Neuronal stem cell (in vitro differentiated cells): Measurements from ENCODE around the gene EML1.

ENCODE experiments used
- DNase-seq: peaks from one replicate; pipeline ENCODE4 v3.0.0-alpha.2; 2013; ENCODE audit warnings: low spot score
- H2AFZ ChIP-seq: one replicate; pipeline ENCODE4 v1.6.1; 2013; ENCODE audit warnings: mild to moderate bottlenecking, low read length, inconsistent platforms
- H2AK5ac ChIP-seq: 2 replicates; pipeline ENCODE4 v1.6.1; 2013; ENCODE audit warnings: low read depth, mild to moderate bottlenecking, inconsistent platforms, low read length, moderate library complexity, mixed read lengths
- H2BK120ac ChIP-seq: 2 replicates; pipeline ENCODE4 v1.6.1; 2013; ENCODE audit warnings: low read depth, mild to moderate bottlenecking, inconsistent platforms, low read length, moderate library complexity, mixed read lengths
- H2BK12ac ChIP-seq: one replicate; pipeline ENCODE4 v1.6.1; 2013; ENCODE audit warnings: low read length, inconsistent platforms
- H2BK15ac ChIP-seq: 2 replicates; pipeline ENCODE4 v1.6.1; 2013; ENCODE audit warnings: mild to moderate bottlenecking, low read length, inconsistent platforms, mixed read lengths
- H2BK5ac ChIP-seq: one replicate; pipeline ENCODE4 v1.6.1; 2013; ENCODE audit warnings: inconsistent platforms, mild to moderate bottlenecking, low read length, moderate library complexity
- H3K14ac ChIP-seq: one replicate; pipeline ENCODE4 v1.6.1; 2013; ENCODE audit warnings: low read length, inconsistent platforms
- H3K18ac ChIP-seq: 2 replicates; pipeline ENCODE4 v1.6.1; 2013; ENCODE audit warnings: low read length, inconsistent platforms
- H3K23ac ChIP-seq: 2 replicates; pipeline ENCODE4 v1.6.1; 2013; ENCODE audit warnings: low read depth, mild to moderate bottlenecking, mixed read lengths, low read length, inconsistent platforms; ENCODE audit not compliant: poor library complexity
- H3K27ac ChIP-seq: replicated peaks from 3 replicates; pipeline ENCODE4 v1.5.1; 2013; ENCODE audit warnings: low read length, inconsistent platforms
- H3K27me3 ChIP-seq, 3 experiments: 2 replicates each; pipeline ENCODE4 v1.6.1; 2013; ENCODE audit warnings: low read length in 3 of 3, mild to moderate bottlenecking in 2 of 3, inconsistent platforms in 1 of 3, low read depth in 1 of 3, mixed read lengths in 1 of 3, moderate library complexity in 1 of 3; ENCODE audit not compliant: control insufficient read depth in 3 of 3, insufficient read depth in 3 of 3
- H3K36me3 ChIP-seq, 2 donors: replicated peaks in 1 of 2; 2 replicates each; pipeline ENCODE4 v1.6.1; 2013; ENCODE audit warnings: low read length in 2 of 2; ENCODE audit not compliant: control insufficient read depth in 2 of 2, insufficient read depth in 2 of 2
- H3K4ac ChIP-seq: 2 replicates; pipeline ENCODE4 v1.6.1; 2013; ENCODE audit warnings: inconsistent platforms, mild to moderate bottlenecking, low read length, moderate library complexity
- H3K4me1 ChIP-seq, 2 donors: 1 replicate in 1 of 2; 2 replicates in 1 of 2; pipeline ENCODE4 v1.6.1; 2013; ENCODE audit warnings: low read length in 2 of 2, low read depth in 1 of 2; ENCODE audit not compliant: control insufficient read depth in 2 of 2, insufficient read depth in 1 of 2
- H3K4me2 ChIP-seq: one replicate; pipeline ENCODE4 v1.6.1; 2013; ENCODE audit warnings: mild to moderate bottlenecking, low read length, inconsistent platforms; ENCODE audit not compliant: insufficient read depth, poor library complexity, severe bottlenecking
- H3K4me3 ChIP-seq, 2 donors: 2 replicates each; pipeline ENCODE4 v1.5.1; 2013; ENCODE audit warnings: low read length in 2 of 2, mild to moderate bottlenecking in 2 of 2, inconsistent platforms in 1 of 2, moderate library complexity in 1 of 2
- H3K79me1 ChIP-seq: one replicate; pipeline ENCODE4 v1.6.1; 2013; ENCODE audit warnings: low read depth, mild to moderate bottlenecking, inconsistent platforms, low read length, moderate library complexity
- H3K9ac ChIP-seq: one replicate; pipeline ENCODE4 v1.6.1; 2013; ENCODE audit warnings: mild to moderate bottlenecking, low read depth, low read length, inconsistent platforms; ENCODE audit not compliant: poor library complexity
- H3K9me3 ChIP-seq, 2 donors: replicated peaks in 1 of 2; 2 replicates each; pipeline versions ENCODE3 to v1.6.1; 2013; ENCODE audit warnings: low read length in 2 of 2, mild to moderate bottlenecking in 2 of 2, inconsistent platforms in 1 of 2, low read depth in 1 of 2, mixed read lengths in 1 of 2, moderate library complexity in 1 of 2; ENCODE audit not compliant: control insufficient read depth in 2 of 2, insufficient read depth in 1 of 2
- H4K8ac ChIP-seq: one replicate; pipeline ENCODE4 v1.6.1; 2013; ENCODE audit warnings: low read depth, mild to moderate bottlenecking, inconsistent platforms, low read length, moderate library complexity
- H4K91ac ChIP-seq: one replicate; pipeline ENCODE4 v1.6.1; 2013; ENCODE audit warnings: low read length, low read depth, mild to moderate bottlenecking, inconsistent platforms; ENCODE audit not compliant: poor library complexity
- WGBS, 2 donors: extraction: QIAGEN DNeasy Blood & Tissue Kit; methylation state at CpG; one replicate each; pipeline ENCODE4 v1.1.7; 2013; ENCODE audit warnings: missing lambda C conversion rate in 2 of 2, mixed read lengths in 1 of 2; ENCODE audit not compliant: insufficient read length in 2 of 2, insufficient replicate concordance in 1 of 2; ENCODE audit errors: extremely low coverage in 2 of 2; 5-methylcytosine and 5-hydroxymethylcytosine counted together

Gene EML1

DNA sequence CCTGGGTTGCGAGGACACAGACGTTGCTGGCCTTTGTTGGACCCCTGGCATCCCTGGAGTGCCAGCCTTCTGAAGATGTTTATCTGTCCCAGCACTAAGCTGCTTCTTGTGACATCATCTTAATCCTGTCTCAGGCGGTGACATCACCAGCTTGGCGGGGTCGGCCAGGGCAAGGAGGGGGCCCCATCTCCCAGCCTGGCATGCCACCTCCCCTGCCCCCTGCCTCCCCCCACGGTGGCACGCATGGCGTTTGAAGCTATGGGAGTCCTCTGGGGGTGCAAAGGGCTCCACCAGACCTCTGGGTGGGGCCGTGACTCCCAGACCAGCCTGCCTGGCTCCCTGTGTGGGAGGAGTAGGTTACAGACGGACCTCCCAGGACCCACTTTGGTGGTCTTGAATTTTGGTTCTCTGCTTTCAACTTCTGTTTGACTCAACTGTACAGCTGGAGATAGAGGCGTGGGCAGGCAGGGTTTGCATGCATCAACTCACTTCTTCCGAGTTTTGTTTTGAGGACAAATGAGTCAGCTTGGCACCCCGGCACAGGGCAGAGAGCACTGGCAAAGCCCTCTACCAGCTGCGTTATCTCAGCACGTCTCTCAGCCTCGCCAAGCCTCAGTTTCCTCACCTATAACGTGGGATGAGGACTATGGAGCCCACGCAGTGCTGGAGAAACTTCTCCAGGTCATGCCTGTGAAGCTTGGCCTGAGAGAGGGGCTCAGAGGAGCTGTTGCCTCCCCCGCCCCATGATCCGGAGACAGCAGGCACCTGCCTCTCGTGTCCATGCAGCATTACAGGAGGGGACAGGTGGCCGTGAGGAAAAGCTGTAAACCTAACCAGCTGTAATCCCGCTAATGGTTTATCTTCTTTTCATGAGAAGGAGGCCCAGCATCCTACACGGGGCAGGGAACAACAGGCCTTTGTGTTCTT, 38.8 kb upstream of the EML1 start:
- peak overlapping the region; percentile 76 for H2AK5ac ChIP-seq
- peak overlapping the region; percentile 24 for H3K9ac ChIP-seq
- H3K36me3 ChIP-seq = no peaks in the 10 kb centered on the region
- H2BK12ac ChIP-seq = no peak overlapping the region
- no peak overlapping the region for H4K91ac ChIP-seq
- no peak overlapping the region for H3K4me3 ChIP-seq
- H3K23ac ChIP-seq = no peak overlapping the region
- peaks cover 15 to 31% of the 10 kb centered on the region in 2 donors for H3K4me1 ChIP-seq
- no peak overlapping the region for H3K14ac ChIP-seq
- H3K27ac ChIP-seq = no peak overlapping the region
- no peaks in the 10 kb centered on the region for H3K9me3 ChIP-seq
- H2BK15ac ChIP-seq = peak overlapping the region; percentile 76
- H4K8ac ChIP-seq = no peak overlapping the region
- no CpG with 5 or more reads among the region's 24 CpGs for WGBS, 2 donors
- peak overlapping the region; percentile 36 for H2AFZ ChIP-seq
- H3K18ac ChIP-seq = peak overlapping the region; percentile 62
- peak overlapping the region; percentile 47 for H2BK5ac ChIP-seq
- peak overlapping the region; percentile 52 for H2BK120ac ChIP-seq
- peaks cover 1% of the 10 kb centered on the region for H3K79me1 ChIP-seq
- peaks cover 0 to 17% (median 0%) of the 10 kb centered on the region in 3 experiments for H3K27me3 ChIP-seq
- H3K4me2 ChIP-seq = no peak overlapping the region
- DNase-seq = no peak
- no peak overlapping the region for H3K4ac ChIP-seq

DNA sequence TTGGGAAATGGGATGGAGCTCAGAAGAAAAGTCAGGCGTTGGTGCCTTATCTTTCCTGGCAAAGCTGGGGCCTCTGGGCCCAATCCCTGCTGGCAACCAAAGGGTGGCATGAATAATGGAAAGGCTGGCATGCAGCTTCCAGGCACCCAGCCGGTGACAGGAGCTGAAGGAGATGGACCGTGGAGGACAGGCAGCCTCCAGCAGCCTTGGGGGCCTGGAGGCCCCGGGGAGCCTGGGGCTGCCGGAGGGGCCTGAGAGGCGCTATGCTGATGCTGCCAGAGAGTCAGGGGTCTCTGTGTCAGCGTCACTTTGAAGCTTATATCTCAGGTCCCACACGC, 38.2 kb upstream of the EML1 start:
- Histone ChIP-seq H2AFZ (no peak overlapping the region), H3K4me1 (peaks cover 15 to 35% of the 10 kb centered on the region in 2 donors)

GRCh38 chr14:99755629-99756603, 37.3 kb upstream of the EML1 start:
- Histone ChIP-seq H3K4me1 (peaks cover 15 to 38% of the 10 kb centered on the region in 2 donors), H2BK120ac (peak overlapping the region; percentile 81), H3K23ac (no peak overlapping the region), H2BK12ac (peak overlapping the region; percentile 52), H4K8ac (no peak overlapping the region), H4K91ac (peak overlapping the region; percentile 77), H2AK5ac (peak overlapping the region; percentile 53), H3K36me3 (no peaks in the 10 kb centered on the region), H3K18ac (peak overlapping the region; percentile 81), H3K4ac (peak overlapping the region; percentile 12), H3K9me3 (no peaks in the 10 kb centered on the region), H2AFZ (no peak overlapping the region), H2BK5ac (peak overlapping the region; percentile 50), H3K4me2 (no peak overlapping the region), H3K9ac (peak overlapping the region; percentile 9), H3K4me3 (no peak overlapping the region), H3K27me3 (peaks cover 0 to 9% (median 0%) of the 10 kb centered on the region in 3 experiments), H3K79me1 (peaks cover 1% of the 10 kb centered on the region), H3K27ac (no peak overlapping the region), H3K14ac (no peak overlapping the region), H2BK15ac (peak overlapping the region; percentile 88)
- DNase-seq = no peak
- WGBS, 2 donors = no CpG with 5 or more reads among the region's 21 CpGs

More for the DNA sequence above, 38.2 kb upstream of the EML1 start:
- Histone ChIP-seq H2BK12ac (no peak overlapping the region), H2BK5ac (no peak overlapping the region), H4K91ac (no peak overlapping the region), H3K9me3 (no peaks in the 10 kb centered on the region), H3K23ac (no peak overlapping the region), H3K14ac (no peak overlapping the region), H3K79me1 (peaks cover 1% of the 10 kb centered on the region), H2AK5ac (peak overlapping the region; percentile 53), H3K4me3 (no peak overlapping the region), H3K4me2 (no peak overlapping the region), H3K27ac (no peak overlapping the region), H3K36me3 (no peaks in the 10 kb centered on the region), H2BK120ac (no peak overlapping the region), H2BK15ac (no peak overlapping the region), H3K9ac (no peak overlapping the region), H3K27me3 (peaks cover 0 to 16% (median 0%) of the 10 kb centered on the region in 3 experiments), H4K8ac (no peak overlapping the region), H3K4ac (no peak overlapping the region), H3K18ac (peak overlapping the region; percentile 70)
- WGBS, 2 donors = no CpG with 5 or more reads among the region's 8 CpGs
- no peak for DNase-seq
